GM21825 (cell line): Measurements from ENCODE around the gene VPS8.

Source experiments
- ATAC-seq: cut with Tn5 transposase; IDR thresholded peaks from one replicate; pipeline ENCODE4 v1.9.1; 2021; ENCODE audit warnings: mild to moderate bottlenecking, moderate library complexity; ENCODE audit not compliant: unreplicated experiment

VPS8 gene

DNA sequence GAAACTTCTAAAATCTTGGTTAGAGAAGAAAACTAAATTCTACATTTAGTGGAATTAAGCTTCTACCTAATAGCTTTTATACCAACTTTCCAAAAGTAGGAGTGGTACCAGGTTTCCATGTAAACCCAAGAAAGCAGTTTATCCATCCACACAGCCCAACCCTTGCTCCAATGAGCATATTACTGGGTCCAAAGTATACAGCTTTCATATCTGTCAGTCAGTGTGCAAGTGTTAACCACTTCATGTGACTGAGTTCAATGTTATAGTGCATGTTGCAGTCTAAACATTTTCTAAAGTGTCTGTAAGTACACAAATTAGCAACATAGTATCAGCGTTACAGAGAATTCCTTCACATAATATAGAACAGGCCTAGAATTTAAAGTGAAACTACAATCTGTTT, 267.7 kb downstream of the VPS8 start:
- no peak for ATAC-seq

- ATAC-seq: no peak
Observed at GRCh38 chr3:185081521-185081920, 269.6 kb downstream of the VPS8 start.

DNA sequence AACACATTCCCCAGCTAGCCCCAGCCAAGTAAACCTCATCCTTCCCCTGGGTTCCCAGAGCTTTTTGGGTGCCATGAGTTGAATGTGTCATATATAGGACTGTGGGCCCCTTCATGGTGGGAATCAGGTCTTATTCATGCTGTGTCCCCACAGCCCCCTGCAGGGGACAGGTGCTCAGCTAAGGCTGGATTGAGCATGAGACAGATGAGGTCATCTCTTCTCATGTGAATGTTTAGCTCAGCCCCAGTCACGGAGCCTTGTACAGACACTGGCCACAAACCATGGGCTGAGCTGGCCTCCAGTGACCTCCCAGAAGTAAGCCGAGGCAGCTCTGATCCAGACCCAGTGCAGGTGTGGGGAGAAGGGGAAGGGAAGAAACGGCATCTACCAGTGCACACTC, 270.2 kb downstream of the VPS8 start:
- no peak for ATAC-seq

GRCh38 chr3:185082829-185083228, 270.9 kb downstream of the VPS8 start:
- ATAC-seq: no peak

GRCh38 chr3:185084402-185084801, 272.4 kb downstream of the VPS8 start:
- no peak for ATAC-seq

GRCh38 chr3:185084901-185085300, 272.9 kb downstream of the VPS8 start:
- ATAC-seq: no peak

GRCh38 chr3:185087419-185087818, 275.5 kb downstream of the VPS8 start:
- no peak for ATAC-seq

DNA sequence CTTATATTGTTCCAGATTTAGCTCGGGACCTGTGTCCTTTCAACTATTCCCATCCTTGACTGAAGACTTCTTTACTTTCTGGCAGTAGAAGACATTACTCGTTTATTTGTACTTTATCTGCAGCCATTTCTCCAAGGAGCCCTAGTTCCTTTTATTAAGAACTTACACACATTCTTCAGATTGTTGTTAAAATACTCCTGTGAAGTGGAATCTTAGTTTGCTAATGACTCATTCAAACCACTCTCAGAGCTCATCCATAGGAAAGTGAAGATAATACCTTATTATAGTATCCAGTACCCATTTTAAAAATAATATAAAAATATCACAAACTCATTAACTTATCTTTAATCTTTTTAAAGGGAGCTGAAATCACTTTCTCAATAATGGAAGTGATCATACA, 277.4 kb downstream of the VPS8 start:
- no peak for ATAC-seq

GRCh38 chr3:185089751-185090150, 277.8 kb downstream of the VPS8 start:
- ATAC-seq: no peak

DNA sequence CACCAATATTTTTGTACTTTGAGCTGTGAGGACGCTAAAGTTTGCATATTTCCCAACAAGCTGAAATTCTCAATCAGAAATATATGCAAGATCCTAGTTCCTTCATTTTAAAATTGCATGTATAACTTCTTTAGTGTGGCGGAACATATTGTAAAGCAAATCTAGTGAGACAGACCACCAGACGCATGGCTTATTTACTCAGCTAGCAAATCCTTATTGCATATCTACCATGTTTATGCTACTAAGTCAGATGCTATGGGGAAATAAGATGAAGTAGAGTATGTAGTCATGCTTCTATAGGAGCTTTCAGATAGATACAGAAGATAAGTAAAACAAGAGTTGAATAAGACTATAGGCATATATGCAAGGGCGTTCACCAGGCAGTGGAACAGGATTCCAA, 278.8 kb downstream of the VPS8 start:
- ATAC-seq: no peak

DNA sequence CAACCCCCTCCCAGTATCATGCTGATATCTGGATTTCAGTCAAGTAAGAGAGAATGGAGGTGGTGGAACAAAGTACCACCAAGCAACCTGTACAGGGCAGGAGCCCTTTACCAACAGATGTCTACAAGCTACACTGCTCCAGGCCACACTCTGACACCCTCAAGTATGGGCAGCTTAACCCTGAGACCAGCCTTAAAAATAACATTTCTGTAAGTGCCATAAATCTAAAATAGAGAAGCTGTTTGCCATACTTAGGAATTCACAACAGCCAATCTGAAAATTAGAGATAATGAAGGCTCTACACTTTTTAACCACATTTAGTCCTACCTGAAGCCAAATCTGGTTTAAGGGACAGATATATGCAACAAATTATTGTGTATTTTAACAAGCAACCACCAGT, 281.1 kb downstream of the VPS8 start:
- no peak for ATAC-seq

- ATAC-seq: no peak
Observed at GRCh38 chr3:185094697-185095096, 282.7 kb downstream of the VPS8 start.
